ENCODE data around the gene FAM43B.

- no peak for TF ChIP-seq CTCF (IDR thresholded peaks at IDR 0.05)
- no peak for TF ChIP-seq POLR2A (IDR thresholded peaks at IDR 0.05)
These were observed 19.1 kb downstream of the FAM43B start for GRCh38 chr1:20571427-20571826.

All from ovary (tissue), 3 donors.